22Rv1 (cell line): ENCODE results near the gene RASGEF1C.

Source experiments
- CTCF ChIP-seq: fragments of 450-650 bp; IDR thresholded peaks from 2 replicates; pipeline ENCODE4 v1.5.1; 2017; ENCODE audit warnings: mild to moderate bottlenecking
- ZFX ChIP-seq: fragments of 450-650 bp; IDR thresholded peaks from 2 replicates; pipeline ENCODE4 v1.6.1; 2017; ENCODE audit warnings: antibody characterized with exemption, borderline replicate concordance

- TF ChIP-seq CTCF, result no peak
- no peak for TF ChIP-seq ZFX
Measured at GRCh38 chr5:180097163-180097894, 111.7 kb downstream of the RASGEF1C start.
